Glomerular visceral epithelial cell (primary cell): Measurements from ENCODE around the gene BPIFB6.

Experiments used
- DNase-seq: peaks from one replicate; pipeline ENCODE4 v3.0.0-alpha.2; 2016; ENCODE audit errors: extremely low spot score

The BPIFB6 gene

GRCh38 chr20:33000802-33001466 lies 30.5 kb upstream of the BPIFB6 start:
- no peak for DNase-seq

- no peak for DNase-seq
These were observed 29.2 kb upstream of the BPIFB6 start for GRCh38 chr20:33002087-33002808.

GRCh38 chr20:33004141-33004751 lies 27.2 kb upstream of the BPIFB6 start, which contains the start of gene SUN5:
SUN5 (minus strand) TSS chr20:33004433; CDS start chr20:33004340, 93 bp downstream.
- no peak for DNase-seq

- DNase-seq: no peak
These were observed 26.3 kb upstream of the BPIFB6 start for GRCh38 chr20:33005132-33005566.

- DNase-seq: no peak
These were observed 25.3 kb upstream of the BPIFB6 start for GRCh38 chr20:33005908-33006775.

GRCh38 chr20:33006776-33007375 lies 24.6 kb upstream of the BPIFB6 start:
- no peak for DNase-seq

- DNase-seq: no peak
These were observed 23.8 kb upstream of the BPIFB6 start, which contains the start of gene BPIFB2 for GRCh38 chr20:33007376-33008335. BPIFB2 (plus strand) TSS chr20:33007704; CDS start chr20:33008575, 871 bp downstream.

GRCh38 chr20:33008336-33009213 lies 22.9 kb upstream of the BPIFB6 start:
- DNase-seq: no peak

- DNase-seq: no peak
These were observed 22.0 kb upstream of the BPIFB6 start for GRCh38 chr20:33009214-33010132.

GRCh38 chr20:33010133-33010504 lies 21.3 kb upstream of the BPIFB6 start:
- no peak for DNase-seq

- DNase-seq: no peak
These were observed 20.6 kb upstream of the BPIFB6 start for GRCh38 chr20:33010674-33011449.

- no peak for DNase-seq
These were observed 18.9 kb upstream of the BPIFB6 start for GRCh38 chr20:33012327-33013189.

GRCh38 chr20:33013701-33014326 lies 17.6 kb upstream of the BPIFB6 start:
- no peak for DNase-seq

- no peak for DNase-seq
These were observed 16.9 kb upstream of the BPIFB6 start for GRCh38 chr20:33014336-33015113.

GRCh38 chr20:33015114-33015484 lies 16.3 kb upstream of the BPIFB6 start:
- DNase-seq: no peak
